ELR (cell line): ENCODE data around the gene SFXN5.
"Not testable (repeated sequence)": the region's sequence is repeated elsewhere in the genome, so short reads cannot be mapped to it uniquely, and the experiment has no call there.

Source experiments
- DNase-seq: peaks from one replicate; pipeline ENCODE4 v3.0.0-alpha.2; 2015; ENCODE audit warnings: low read depth

SFXN5 gene, protein sequence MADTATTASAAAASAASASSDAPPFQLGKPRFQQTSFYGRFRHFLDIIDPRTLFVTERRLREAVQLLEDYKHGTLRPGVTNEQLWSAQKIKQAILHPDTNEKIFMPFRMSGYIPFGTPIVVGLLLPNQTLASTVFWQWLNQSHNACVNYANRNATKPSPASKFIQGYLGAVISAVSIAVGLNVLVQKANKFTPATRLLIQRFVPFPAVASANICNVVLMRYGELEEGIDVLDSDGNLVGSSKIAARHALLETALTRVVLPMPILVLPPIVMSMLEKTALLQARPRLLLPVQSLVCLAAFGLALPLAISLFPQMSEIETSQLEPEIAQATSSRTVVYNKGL

DNA sequence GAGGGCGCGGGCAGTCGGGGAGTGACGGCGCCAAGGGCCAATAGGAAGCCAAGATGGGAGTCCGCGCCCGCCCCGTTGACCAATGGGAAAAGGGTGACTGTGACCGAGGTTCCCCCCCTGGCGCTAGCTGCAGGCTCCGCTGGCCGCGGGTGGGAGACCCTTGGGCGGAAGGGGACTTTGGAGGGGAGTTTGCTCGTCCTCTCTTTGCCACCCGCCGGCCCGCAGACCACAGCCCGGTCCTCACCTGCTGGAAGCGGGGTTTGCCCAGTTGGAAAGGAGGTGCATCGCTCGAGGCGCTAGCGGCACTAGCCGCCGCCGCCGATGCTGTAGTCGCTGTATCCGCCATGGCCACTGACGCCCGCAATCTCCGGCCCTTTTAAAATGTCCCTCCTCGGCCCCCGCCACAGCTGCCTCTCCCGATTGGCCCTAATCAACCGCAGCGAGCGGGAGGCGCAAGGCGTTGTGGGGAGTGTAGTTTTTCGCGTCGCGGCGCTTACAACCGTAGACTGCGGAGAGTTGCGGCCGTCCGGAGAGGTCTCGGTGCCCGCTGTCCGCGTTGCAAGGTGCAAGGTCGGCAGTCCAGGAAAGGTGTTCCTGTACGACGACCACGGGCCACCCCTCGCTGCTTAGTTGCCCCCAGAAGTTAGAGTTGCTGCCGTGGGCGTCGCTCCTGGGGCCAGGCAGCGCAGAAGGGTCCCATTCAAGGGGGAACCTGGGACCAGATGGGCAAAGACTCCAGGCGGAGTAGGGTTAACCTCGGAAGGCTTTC is at the start of gene SFXN5:
TSS of gene SFXN5 (minus strand) at position 353 of the 769 bp plus-strand sequence. CDS start at position 346, 7 bp downstream.
- DNase-seq: peak; percentile 97

DNA sequence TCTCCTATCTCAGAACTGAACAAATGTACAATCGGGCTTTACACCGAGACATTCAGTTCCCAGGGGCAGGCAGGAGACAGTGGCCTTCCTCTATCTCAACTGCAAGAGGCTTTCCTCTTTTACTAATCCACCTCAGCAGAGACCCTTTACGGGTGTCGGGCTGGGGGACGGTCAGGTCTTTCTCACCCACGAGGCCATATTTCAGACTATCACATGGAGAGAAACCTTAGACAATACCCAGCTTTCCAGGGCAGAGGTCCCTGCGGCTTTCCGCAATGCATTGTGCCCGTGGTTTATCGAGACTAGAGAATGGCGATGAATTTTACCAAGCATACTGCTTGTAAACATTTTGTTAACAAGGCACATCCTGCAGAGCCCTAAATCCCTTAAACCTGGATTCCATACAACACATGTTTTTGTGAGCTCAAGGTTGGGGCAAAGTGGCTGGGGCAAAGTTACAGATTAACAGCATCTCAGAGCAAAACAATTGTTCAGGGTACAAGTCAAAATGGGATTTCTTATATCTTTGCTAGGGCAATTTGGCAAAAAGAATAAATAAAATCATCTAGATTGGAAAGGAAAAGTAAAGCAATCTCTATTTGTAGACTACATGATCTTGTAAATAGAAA is 48.2 kb upstream of the SFXN5 start:
- DNase-seq: not testable (repeated sequence)

DNA sequence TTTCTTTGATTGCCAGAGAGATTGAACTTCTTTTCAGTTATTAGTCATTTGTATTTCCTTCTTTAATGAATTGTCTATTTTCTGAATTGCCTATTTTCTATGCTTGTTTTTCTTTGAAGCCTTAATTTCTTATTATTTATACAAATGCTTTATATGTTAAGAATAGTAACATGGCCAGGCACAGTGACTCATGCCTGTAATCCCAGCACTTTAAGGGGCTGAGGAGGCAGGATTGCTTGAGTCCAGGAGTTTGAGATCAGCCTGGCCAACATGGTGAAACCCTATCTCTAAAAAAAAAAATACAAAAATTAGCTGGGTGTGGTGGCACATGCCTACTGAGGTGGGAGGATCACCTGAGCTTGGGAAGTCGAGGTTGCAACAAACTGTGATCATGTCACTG is 45.9 kb upstream of the SFXN5 start:
- DNase-seq: no peak

DNA sequence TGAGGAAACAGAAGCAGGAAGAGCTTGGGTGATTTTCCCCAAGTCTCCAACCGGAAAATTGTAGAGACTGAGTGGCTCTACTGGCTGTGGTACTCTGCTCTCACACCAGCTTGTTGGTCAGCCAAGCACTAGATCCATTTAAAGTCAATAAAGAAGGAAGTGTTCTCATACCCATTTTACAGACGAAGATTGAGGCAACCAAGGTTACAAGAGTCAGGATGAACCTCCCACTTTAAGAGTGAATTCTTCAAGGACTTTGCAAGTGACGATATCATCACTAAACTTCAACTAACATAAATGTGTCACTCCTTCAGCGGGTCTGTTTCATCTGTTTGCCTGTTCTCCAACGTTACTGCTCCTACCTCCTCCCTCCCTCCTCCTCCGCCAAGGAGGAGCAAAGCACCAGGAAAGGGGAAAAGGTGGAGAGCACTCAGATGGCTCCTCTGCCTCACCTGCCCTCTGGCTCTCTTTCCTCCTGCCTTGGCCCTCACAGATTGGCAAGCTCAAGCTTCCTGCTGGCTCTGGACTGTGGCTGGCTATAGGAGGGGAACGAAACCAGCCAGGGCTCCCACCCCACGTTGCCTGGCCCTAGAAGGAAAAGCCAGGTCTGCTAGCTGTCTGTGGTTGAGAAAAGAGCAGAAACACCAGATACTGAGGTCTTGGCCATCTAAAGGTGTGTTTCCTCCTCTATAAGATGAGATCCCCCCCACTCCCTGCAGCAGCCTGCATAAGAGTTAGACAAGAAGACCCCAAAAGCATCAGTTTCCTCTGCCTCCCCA is 44.9 kb upstream of the SFXN5 start:
- DNase-seq: no peak

DNA sequence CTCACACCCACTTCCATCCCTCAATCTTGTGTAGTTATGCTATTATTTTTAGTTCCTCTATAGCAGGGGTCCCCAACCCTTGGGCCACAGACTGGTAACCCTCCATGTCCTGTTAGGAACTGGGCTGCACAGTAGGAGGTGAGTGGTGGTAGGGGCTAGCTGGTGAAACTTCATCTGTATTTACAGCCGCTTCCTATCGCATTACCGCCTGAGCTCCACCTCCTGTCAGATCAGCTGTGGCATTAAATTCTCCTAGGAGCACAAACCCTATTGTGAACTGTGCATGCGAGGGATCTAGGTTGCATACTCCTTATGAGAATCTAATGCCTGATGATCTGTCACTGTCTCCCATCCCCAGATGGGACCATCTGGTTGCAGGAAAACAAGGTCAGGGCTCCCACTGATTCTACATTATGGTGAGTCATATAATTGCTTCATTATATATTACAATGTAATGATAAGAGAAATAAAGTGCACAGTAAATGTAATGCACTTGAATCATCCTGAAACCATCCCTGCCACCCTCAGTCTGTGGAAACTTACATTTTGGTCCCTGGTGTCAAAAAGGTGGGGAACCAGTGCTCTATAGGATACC is 42.9 kb upstream of the SFXN5 start:
- DNase-seq: peak; percentile 64

DNA sequence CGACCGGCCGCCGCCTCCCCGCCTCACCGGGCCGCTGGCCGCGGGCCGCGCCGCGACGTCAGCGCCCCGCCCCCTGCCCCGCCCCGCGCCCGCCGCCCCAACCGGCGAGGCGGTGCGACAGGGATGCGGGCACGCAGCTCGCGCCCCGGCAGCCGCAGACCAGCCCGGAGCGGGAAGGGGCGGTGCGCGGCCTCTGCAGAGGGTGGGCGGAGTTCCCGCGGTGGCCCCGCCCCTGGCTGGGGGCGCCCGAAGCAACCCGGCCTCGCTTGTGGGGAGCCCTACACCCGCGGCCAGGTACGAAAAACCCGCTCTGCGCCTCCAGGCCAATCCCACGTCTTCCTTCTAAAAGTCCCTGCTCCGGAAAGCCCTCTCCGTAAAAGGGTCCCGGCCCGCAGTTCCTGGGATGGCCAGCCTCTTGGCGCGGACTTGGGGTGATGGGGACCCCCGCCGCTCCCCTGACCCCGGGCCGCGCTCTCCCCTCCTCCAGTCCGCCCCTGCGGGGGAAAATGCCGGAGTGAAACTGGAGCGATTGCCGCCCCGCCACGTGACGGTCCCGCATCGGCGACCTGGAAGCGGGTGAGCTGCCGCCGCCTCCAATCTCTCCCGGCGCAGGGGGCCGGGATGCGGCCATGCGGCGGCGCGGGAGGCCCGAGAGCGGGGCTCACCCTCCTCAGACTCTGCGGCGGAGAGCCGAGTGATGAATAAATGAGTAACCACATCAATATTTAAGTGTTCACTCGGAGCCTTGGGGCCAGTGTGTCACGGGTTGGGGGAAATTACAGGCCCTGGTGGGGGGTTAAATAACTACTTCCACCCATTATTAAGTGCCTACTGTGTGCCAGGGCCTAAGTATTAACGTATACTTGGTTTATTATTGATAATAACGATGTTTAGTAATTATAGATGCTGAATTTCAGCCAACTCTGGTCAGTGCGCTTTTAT is 41.7 kb upstream of the SFXN5 start, which contains the start of gene RAB11FIP5:
TSS of gene RAB11FIP5 (minus strand) at position 36 of the 942 bp plus-strand sequence. CDS start 171 bp downstream, outside the sequence.
- peak; percentile 96 for DNase-seq

GRCh38 chr2:73112026-73112912 is 40.8 kb upstream of the SFXN5 start:
- peak; percentile 66 for DNase-seq

DNA sequence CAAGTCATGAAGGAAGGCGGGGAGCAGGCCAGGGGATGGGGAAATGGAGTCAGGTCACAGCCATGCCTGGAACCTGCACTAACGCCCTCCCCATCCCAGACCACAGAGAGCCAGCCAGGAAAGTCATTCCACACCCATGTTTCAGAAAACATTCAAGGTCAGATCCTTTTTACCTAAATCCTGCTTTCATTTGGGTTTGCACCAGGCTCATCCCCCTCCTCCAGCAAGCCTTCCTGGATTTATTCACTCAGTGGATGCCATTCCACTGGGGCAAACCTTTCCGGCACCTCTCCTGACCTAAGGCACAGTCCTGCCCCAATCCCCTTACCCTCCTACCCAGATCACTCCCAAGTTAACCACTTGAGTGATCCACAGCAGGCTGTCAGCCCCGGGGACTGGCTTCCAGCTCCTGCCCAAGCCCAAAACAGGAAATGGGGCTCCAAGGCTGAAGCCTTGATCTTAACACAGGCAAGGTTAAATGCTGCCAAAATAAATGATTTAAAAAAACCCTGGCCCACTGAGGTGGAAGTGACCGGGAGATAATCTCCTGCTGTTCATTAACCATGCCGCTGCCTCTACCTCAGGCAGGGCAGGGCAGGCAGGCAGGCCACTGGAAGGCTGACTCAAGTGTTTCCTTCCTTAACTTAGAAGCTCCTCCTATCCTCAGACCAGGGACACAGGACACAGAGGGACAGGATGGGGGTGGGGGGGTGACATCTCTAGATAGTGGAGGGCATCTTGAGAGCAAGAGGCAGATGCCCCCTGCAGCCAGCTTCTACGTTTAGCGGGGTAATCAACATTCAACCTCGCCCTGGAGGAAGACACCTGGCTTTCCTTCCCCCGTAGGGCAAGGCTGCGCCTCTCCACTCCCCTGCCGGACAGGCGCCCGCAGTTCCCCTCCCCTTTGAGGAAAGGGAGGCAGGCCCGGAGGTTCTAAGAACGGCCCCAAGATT is 39.8 kb upstream of the SFXN5 start:
- peak; percentile 75 for DNase-seq

- peak; percentile 49 for DNase-seq
Observed at GRCh38 chr2:73110168-73111072, 38.9 kb upstream of the SFXN5 start.

- no peak for DNase-seq
Observed at GRCh38 chr2:73109431-73110167, 38.1 kb upstream of the SFXN5 start.

DNA sequence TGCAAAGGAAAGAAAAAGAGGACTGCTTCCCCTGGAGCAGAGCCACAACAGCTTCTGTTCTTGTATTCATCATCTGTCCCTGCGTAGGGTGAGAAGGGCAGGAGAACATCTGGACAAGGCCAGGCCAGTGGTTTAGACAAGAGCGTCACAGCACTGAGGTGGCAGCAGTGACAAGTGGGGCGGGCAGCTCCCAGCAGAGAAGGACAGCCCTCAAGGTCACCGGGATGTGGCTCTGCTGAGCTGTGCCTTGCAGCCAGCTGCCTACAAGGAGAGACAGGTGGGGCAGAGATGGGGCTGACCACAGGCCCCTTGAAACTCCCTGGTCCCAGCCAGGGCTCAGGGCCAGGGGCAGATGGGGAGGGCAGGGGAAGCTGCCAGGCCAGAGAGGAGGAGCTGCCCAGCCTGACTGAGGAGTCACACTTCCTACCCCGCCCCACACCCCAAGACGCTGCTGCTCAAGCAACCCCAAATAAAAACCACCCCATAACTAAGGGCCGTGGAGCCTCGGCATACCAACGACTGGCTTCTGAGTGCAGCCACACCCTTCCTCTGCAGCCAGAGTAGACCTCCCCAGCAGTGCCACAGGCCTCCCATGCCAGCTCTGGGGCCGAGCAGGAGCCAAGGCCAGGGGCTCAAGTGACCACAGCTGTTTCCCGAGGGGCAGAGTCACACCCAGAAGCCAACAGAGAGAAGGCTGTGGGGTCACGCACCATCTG is 35.9 kb upstream of the SFXN5 start:
- DNase-seq: peak; percentile 44

- DNase-seq: no peak
Observed at GRCh38 chr2:73106791-73107190, 35.3 kb upstream of the SFXN5 start.

- no peak for DNase-seq
Observed at GRCh38 chr2:73105511-73105971, 34.0 kb upstream of the SFXN5 start.

GRCh38 chr2:73104933-73105332 is 33.4 kb upstream of the SFXN5 start:
- no peak for DNase-seq

DNA sequence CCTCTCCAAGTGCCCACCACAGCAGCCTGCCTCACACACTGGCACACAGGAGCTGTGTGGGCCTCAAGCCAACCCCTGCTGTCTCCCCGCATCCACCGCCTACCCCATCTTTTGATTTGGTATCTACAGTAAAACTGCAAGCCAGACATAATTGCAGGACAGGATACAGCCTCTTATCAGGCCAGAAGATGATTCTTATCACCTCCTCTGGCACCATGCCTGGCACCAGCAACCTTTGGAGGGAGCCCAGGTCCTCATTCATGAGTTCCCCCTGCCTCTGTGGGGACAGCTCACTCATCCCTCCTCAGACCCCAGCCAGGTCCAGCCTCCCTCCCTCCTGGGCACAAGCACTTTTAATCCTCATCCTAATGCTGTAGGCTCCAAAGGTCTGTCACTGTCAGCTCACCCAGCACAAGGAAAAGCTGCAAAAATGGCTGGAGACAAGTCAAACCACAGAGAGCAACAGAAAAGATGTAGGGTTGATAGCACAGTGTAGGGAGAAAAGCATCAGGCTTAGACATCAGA is 31.6 kb upstream of the SFXN5 start:
- no peak for DNase-seq
